CD4-positive, alpha-beta T cell treated with Interleukin-4 for 4 hours (primary cell): ENCODE results near the gene ABCG8.
"Not testable (repeated sequence)": the region's sequence is repeated elsewhere in the genome, so short reads cannot be mapped to it uniquely, and the experiment has no call there.

Source experiments
- DNase-seq: peaks from one replicate; pipeline ENCODE4 v3.0.0-alpha.2; 2020

The ABCG8 gene

DNA sequence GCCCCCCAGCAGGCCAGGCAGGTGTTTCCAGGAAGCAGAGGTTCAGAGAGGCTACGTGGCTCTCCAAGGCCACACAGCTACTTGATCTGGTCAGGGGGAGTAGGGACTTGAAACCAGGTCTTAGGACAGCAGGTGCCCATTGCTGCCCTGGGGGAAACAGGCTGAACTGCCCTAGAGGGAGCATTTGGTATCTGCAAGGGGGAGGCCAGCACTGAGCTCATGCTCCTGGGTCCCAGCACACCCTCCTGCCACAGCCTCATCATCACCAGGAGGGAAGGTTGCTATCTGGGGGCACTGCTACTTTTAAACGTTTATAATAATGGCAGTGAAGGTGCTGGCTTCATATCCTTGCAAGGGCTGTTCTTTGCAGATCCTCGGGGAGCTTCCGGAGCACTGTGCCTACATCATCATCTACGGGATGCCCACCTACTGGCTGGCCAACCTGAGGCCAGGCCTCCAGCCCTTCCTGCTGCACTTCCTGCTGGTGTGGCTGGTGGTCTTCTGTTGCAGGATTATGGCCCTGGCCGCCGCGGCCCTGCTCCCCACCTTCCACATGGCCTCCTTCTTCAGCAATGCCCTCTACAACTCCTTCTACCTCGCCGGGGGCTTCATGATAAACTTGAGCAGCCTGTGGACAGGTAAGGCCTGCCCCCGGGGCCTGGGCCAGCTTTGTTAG is 36.1 kb downstream of the ABCG8 start:
- no peak for DNase-seq

DNA sequence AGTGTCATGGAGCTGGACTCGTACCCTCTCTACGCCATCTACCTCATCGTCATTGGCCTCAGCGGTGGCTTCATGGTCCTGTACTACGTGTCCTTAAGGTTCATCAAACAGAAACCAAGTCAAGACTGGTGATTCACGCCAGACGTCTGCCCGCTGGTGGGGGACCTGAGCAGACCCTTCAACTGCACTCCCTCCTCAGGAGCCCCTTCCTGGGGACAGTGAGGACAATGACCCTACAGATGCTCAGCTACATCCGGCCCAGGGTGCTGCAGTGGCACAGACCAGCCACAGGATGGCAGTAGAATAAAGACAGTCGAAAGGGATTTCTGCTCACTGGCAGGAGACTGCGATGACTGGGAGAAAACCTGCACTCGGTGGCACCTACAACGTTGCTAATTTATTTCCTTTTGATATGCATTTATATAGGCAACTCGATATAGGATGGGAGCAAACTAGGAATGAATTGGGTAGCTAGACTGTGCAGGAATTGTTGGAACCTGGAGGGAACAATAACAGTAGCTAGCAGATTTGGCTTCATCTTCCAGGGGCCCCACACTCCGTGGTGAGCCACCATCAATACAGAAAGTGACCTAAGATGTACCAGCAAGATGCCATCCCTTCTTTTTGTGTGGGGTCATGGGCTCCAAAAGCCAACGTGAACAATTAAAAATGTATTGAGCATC is 39.2 kb downstream of the ABCG8 start:
- DNase-seq, result peak; percentile 54

DNA sequence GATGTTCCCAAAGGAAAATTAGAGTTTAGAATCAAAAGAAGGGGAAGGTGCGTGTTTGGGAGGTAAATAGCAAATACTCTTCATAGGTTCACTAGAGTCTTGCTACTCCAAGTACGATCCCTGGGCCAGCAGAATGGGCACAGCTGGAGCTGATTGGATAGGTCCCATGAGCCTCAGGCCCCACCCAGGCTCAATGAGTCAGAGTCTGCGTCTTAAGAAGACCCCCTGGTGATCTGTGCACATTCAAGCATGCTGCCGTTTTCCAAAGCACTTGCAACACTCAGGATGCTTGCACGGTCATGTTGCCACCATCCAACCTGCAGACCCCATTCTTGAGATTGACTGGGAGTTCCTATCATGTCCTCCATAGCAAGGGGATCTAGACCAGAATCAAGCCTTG is 40.5 kb downstream of the ABCG8 start:
- DNase-seq, result no peak

DNA sequence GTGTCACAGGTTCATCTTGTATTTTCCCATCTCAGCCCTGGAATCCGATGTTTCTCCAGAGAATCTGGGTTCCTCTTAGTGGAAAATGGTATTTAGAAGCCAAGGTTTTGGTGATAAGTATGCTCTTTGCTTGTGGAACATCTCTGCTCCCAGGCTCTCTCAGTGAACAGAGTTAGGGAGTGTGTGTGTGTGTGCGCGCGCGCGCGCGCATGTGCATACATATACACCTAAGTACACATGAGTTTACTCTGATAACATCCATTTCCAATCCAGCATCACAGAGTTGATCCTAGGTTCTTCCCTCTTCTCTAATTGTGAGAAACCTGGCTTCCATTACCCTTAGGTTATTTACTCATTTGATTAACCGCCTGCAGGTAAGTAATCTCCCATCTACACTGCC is 41.7 kb downstream of the ABCG8 start:
- no peak for DNase-seq

DNA sequence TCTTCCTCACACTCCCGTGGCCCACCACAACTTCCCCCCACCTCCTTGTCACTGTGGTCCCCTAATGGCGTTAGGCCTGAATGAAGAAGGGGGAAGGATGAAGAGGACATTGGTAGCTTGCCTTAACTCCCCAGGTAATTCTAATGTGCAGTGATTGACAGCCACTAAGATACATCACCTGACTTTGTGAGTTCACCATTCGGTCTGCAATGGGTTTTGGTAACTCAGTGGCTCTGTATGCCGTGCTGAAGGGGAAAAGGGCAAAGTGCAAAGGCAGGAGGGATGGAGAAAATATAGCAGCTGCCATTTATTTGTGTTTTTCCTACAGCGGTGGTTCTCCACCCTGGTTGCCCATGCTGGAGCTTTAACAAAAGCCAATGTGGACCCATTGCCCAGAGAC is 42.2 kb downstream of the ABCG8 start:
- no peak for DNase-seq

DNA sequence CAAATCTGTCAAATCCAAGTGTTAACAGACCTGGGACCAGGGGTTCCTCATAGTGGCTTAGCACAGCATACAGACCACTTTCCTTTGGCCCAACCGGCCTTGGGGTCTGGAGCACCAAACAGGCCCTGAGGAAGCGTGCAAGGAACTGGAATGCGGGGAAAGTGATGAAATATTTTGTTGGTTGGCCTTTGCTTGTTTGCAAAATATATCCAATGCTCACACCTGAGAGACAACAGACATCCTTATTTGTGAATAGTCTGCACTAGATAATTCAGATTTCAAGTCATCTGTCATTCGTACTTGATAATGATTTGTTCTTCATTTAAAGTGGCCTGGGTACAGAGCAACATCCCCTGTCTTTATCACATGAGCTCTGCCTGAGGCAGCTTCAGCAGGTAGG is 43.5 kb downstream of the ABCG8 start:
- no peak for DNase-seq

DNA sequence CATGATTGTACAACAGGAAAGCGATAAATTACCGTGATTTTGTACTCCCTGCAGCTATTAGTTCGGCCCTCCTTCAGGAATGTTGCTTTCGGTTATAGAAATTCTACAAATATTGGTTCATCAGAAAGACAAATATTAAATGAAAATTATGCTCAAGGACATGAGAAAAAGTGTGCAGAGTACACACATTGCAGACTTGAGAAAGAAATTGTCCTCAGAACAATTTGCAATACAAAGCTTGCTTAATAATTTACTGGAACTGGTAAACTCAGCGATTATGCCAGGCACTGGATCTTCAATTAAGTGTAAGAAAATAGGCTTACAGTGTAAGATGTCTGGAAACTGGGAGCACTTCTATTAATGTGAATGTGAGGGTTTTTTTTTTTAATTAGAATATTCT is 45.9 kb downstream of the ABCG8 start:
- DNase-seq, result no peak

DNA sequence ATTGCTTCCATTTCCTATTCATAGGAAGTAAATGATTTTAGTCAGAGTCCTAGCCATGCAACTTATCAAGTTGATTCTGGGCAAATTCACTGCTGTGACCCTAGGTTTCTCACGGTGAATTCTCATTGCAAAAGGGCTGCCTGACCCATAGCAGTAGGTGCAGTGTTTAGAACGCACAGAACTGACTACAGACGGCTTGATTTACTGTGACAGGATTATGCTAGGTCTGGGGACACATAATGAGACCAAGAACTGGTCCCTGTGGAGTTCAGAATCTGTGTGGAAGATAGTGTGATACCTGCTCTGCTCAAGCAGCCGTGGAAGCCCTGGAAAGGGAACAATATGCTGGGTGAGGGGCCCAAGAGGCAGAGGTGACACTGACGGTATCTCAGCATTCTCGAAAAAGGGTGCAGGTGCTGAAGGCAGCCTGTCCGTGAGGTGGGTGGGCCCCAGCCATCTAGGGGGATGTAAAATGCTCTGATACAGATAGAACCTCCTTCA is 46.4 kb downstream of the ABCG8 start:
- no peak for DNase-seq

DNA sequence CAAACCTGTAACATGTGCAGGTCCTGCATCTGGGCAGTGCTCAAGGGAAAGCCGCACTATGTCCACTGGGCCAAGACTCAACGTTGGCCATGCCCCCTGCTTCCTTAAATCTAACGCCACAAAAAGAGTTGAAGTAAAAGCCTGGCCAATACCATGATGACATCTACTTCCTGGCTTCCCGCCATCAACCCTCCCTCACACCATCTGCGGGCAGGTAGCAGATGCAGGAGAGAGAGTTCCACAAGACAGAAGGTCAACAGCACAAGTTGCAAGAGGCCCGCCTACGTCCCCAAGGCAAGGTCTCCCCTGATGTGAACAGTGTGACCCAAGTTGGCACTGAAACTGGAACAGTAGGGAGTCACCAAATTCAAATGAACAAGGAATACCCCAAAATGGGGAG is 48.4 kb downstream of the ABCG8 start:
- DNase-seq, result no peak

DNA sequence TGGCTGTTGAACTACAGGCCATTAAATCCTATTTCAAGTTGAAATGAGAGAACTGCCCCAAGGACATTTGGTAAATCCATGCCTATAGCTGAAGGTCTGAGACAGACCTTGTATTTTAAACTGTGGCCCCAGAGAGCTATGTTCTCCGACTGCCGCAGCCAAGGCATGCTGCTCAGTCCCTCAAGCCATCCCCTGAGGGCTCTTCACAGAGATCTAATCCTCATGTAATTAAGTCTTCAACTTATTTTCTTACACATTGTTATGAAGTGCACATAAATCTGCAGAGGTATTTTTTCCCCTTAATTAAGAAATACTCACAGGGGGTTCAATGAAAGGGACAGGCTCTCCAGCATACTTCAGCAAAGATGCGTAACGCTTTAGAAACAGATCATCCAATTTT is 50.6 kb downstream of the ABCG8 start:
- DNase-seq, result no peak

DNA sequence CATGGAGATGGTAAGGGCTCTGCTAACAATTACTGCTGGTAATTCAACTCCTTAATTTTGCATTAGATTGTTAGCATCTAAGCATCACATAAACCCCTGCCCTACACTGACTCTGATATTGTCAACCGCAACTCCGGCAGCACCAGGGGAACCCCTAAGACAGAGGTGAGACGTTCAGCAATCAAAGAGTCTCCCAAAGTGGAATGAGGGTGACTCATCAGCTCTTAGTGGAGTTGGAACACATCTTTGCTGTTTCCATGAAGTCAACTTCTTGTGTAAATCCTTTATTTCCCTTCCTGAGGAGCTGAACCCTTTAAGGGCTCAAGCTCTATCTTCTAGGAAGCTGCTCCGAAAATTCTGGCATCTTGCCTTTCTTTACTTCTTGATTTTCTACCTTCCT is 52.1 kb downstream of the ABCG8 start:
- no peak for DNase-seq

DNA sequence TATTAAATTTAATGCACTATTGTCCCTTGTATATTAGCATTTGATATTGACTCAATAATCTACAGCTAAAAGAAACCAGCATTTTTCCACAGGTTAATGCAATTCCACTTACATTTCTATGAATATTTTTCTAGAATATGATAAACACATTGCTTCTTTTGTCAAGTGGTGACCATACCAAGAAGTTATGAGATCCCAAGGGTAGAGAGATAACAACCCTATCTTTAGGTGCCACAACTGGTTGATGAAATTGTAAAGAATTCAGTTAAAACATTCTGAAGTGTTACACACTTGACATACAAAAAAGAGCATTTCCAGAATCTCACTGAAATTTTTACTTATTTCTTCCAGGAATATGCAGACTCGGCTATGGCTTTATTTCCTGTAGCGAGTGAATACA is 56.0 kb downstream of the ABCG8 start:
- DNase-seq, result no peak

DNA sequence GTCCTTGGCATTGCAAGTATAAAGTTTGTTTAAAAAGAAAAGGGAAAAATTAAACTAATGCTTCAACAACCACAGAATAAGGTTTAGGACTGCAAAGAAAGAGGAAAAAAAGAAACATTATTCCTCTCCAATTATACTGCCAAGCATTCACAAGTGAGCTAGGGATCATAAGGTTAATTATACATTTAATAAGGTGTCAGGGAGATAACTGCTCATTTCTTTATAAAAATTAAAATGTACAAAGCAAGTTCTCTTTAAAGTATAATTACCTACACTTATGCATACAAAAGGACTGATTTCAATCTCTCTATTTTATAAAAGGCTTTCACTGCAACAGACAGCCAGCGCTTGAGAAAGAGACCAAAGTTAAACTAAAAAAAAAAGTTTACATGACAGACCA is 58.1 kb downstream of the ABCG8 start:
- DNase-seq, result no peak

DNA sequence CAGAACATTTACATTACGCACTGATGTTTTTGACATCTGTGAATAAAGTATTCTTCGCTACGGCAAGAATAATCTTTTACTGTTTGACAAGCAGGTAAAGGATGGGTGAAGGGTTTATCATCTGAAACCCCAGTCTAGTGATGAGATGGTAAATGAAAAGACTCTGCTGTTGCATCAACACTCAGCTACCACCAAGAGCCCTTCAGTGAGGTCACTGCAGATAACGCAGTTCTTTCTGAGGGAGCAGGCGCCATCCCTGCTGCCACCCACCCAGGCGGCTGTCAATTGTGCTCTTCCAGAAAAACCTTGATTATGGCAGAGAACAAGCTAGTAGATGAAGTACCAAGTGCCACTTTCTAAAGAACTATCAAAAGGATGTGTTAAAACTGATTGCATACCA is 58.7 kb downstream of the ABCG8 start:
- DNase-seq, result no peak

DNA sequence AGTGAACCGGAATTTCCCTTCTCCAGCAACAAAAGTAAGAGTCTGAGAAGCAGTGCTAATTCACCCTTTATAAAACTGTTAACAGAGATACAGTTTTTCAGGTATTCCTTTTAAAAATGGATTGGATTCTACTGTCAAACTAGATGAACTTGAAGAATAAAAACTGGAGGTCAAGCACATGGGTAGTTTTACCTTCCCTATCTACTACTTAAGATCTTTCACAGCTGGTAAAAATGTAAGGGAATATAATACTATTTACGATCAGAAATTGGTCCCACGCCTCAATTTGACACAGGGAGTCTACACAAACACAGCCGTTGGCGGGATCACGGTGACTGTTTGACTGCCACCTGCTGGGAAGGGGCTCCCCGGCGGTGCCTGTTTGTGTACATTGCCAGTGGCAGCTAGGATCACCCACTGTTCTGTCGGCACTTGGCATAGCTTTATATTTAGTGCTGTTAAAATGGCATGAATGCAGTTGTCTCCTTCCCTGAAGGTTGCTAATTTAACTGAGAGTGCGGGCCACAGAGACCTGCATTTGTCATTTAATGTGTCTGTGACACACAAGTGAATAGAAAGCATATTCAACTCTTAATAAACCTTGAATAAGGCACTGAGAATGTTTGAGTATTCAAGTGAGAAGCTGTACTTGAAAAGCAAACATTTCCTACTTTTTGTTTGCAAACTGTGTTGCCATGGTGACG is 59.5 kb downstream of the ABCG8 start:
- no peak for DNase-seq

DNA sequence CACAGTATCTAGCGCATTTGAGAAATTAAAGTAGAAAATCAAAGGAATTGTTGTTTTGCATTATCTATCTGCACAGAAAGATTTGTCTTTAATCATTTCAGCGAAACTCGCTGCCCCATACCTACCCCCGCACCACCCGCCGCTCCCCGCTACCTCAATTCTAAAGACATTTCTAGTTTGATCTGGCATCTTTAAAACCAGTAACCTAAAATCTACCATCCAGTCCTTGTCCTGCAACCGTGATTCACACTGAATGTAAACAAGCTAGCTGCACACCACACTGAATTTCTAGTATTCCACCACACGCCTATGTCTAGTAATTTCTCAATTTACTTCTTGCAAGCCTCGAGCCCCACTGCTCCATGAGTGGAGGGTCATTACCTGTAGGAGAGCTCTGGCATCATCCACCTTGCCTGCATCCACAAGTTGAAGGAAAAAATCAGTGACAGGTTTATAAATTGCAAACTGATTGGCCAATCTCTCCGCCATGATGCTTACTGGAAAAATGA is 60.1 kb downstream of the ABCG8 start:
- DNase-seq, result no peak

DNA sequence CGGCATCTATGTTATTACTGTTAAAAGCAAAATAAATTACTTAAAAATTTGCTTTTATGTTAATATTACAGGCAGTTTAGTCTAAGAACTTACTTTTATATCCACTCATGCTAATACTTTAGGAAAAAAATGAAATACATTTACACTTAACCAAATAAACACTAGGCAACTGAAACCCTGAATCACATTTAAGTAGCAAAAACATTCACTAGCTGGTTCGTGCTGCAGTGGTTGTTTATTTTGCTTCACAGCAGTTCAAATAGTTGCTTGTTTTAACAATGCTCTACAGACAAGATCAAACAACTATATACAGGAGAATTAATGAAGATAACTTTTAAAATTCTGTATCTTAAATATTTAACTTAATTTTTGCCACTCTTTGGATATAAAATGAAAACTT is 60.8 kb downstream of the ABCG8 start:
- DNase-seq, result no peak

DNA sequence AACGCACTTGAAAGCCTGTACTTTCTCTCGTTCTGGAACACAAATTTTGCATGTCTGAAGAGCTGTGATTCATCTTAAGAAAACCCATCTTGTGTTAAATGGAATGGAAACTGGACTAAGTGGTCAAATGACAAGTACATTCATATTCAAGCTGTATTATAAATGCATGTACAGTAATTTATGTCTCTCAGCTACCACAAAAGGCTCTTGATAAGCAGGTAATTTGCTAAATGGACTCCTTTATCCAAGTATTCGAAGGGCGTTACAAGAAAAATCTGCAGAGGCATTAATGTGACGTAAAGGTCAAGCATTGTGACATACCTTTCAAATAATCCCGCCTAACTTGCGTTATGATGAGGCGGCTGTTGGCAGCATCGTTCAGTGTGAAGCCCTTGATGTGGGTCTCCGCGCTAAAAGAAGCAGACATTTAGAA is 66.6 kb downstream of the ABCG8 start:
- DNase-seq, result no peak

DNA sequence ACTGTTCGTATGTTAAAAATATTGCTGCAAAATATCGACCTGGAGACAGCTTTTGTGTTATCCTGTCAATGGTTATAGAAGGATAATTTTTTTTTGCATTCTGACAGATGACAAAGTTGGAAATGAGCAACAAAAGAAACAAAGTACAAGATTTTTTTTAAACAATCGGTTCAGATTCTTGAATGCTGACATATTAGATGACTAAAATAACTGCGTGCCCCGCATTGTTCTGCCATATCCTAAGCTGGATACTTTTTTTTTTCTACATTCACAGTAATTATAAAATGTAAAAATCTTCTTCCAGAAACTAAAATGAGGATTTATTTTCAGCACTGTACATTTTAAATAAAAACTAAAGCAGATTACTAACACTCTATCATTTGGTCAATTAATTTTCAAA is 67.1 kb downstream of the ABCG8 start:
- no peak for DNase-seq

DNA sequence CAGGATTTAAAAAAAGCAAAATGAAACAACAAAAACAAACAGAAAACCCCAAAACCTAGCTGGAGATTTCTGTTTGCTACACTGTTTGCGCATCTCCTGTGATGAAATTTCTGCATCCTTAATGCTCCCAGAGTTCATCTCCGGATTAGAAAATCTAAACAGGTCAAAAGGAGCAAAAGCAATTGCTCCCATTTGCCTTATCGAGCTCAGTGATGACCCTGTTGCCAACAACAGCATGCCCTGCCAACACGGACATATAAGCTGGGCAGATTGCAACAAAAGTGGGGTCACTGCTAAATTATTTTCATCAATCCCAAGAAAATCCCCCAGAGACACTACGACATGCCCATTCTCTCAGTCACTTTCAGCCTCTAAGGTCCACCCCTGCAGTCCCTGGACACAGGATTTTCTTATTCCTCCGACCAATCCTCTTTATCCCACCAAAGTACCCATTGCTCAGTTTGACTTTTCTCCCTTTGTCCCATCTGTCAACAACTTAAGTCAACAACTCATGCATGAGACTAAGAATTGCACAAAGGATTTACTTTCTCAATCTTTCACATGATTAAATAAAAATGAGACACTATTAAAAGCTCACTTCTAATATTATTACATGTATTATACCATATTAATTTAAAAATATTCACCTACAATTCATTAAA is 67.8 kb downstream of the ABCG8 start:
- DNase-seq, result no peak

DNA sequence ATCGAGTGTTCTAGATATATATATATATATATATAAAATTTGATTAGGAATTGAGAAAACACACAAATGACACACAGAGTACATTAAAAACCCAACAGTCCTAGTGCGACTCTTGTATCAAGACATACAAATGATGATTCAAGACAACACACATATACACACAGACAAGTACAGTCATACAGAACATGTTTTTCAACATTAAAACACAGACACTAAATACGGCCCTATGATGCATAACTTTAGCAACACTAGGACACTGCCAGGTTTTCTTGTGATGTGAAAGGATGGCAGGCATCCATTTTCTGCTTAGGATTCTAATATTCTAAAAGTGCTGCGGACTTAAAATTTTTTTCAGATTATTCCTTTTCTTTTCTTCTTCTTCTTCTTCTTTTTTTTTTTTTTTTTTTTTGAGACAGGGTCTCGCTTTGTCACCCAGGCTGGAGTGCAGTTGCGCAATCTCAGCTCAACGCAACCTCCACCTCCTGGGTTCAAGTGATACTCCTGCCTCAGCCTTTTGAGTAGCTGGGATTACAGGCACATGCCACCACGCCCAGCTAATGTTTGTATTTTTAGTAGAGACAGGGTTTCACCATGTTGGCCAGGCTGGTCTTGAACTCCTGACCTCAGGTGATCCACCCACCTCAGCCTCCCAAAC is 72.5 kb downstream of the ABCG8 start:
- not testable (repeated sequence) for DNase-seq

DNA sequence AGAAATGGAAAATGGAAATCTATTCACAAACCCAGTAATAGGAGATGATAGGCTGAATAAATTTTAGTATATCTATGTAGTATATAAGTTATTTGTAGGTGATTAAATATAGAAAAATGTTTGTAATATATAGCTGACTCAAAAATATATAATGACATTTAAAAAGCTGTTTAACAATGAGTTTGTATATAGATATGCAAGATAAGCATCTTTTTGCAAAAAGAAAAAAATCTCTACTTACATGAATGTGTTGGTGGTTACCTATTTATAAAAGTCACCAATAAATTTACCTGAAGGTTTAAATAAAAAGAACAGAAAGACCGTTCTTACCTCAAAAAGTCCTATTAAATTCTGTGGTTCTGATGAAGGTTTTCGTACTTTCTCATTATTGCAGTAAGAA is 85.7 kb downstream of the ABCG8 start:
- DNase-seq, result no peak

DNA sequence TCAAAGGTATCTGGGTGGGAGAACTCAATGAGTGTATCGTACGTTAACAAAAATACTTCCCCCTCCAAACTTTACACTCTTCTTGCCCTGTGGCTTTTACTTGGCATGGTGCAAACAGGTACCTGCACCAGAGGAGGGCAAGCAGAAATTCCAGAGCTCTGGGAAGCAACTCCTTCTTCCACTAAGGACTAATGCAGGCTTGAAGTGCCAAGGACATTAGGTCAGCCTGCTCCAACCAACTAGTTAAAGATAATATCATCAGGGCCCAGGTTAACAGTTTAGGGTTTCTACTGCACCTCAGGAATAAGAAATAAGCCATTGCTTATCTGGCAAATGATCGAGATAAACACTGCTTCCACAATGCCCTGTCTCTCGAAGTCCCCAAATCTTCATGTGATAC is 86.7 kb downstream of the ABCG8 start:
- no peak for DNase-seq
